ENCODE data around the gene DMD.

The DMD gene

DNA sequence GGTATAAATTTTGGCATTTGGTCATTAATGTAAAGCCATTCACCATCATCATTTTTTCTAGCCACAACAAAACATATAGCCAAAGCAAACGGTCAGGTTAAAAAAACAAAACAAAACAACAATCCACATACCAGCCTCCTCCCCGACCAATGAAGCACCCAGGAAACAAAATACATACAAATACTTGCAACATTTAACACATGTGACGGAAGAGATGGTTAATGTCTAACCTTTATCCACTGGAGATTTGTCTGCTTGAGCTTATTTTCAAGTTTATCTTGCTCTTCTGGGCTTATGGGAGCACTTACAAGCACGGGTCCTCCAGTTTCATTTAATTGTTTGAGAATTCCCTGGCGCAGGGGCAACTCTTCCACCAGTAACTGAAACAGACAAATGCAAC, 1282.0 kb downstream of the DMD start:
- no peak overlapping the region for H3K27ac ChIP-seq

DNA sequence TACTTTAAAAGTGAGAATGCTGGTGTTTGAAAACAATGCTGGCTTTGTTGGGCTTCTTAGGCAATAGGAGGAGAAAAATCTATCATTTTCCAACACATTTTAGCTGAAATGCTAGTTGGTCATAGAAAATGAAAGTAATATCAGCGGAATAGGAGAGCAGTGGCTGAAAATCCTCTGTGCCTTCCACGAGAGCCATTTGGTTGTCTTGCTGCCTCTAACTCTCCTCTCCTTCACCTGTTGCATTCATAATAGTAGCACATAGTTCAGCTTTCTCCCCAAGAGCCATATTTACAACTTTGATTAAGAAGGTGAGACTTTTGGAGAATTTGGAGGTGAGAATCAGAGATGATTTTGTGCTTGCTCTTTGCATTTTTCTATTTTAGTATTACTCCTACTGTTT, 1290.1 kb downstream of the DMD start:
- no peak overlapping the region for H3K27ac ChIP-seq
- TF ChIP-seq, protein P1, sequence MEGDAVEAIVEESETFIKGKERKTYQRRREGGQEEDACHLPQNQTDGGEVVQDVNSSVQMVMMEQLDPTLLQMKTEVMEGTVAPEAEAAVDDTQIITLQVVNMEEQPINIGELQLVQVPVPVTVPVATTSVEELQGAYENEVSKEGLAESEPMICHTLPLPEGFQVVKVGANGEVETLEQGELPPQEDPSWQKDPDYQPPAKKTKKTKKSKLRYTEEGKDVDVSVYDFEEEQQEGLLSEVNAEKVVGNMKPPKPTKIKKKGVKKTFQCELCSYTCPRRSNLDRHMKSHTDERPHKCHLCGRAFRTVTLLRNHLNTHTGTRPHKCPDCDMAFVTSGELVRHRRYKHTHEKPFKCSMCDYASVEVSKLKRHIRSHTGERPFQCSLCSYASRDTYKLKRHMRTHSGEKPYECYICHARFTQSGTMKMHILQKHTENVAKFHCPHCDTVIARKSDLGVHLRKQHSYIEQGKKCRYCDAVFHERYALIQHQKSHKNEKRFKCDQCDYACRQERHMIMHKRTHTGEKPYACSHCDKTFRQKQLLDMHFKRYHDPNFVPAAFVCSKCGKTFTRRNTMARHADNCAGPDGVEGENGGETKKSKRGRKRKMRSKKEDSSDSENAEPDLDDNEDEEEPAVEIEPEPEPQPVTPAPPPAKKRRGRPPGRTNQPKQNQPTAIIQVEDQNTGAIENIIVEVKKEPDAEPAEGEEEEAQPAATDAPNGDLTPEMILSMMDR (conservative IDR thresholded peaks at IDR 0.05), result no peak

More for the DNA sequence above, 1282.0 kb downstream of the DMD start:
- TF ChIP-seq, protein P1 (conservative IDR thresholded peaks at IDR 0.05), result no peak

GRCh38 chrX:31909850-31910572, 1301.3 kb downstream of the DMD start:
- no peak overlapping the region for H3K27ac ChIP-seq
- TF ChIP-seq, protein P1 (conservative IDR thresholded peaks at IDR 0.05), result no peak

- TF ChIP-seq, protein P1 (conservative IDR thresholded peaks at IDR 0.05), result no peak
- H3K27ac ChIP-seq, result no peak overlapping the region
Observed at GRCh38 chrX:31894152-31894551, 1317.2 kb downstream of the DMD start.

DNA sequence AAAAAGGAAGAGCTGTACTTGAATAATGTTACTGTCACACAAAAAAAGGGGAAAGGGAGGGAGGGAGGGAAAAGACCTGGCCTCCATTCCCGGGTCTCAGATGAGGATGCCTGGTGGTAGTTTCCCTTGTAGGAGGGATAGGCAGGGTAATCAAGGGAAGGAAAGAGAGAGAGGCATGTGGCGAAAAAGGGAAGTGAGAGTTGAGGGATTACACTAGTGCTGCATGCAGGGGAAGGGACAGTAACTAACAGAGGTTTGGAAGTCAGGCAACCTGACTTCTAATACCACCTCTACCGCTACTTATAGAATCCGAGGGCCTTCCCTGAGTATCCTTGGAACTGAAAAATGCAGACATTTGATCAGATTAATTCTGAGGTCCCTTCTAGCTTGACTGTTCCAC, 1317.8 kb downstream of the DMD start:
- TF ChIP-seq, protein P1 (conservative IDR thresholded peaks at IDR 0.05), result no peak
- no peak overlapping the region for H3K27ac ChIP-seq

DNA sequence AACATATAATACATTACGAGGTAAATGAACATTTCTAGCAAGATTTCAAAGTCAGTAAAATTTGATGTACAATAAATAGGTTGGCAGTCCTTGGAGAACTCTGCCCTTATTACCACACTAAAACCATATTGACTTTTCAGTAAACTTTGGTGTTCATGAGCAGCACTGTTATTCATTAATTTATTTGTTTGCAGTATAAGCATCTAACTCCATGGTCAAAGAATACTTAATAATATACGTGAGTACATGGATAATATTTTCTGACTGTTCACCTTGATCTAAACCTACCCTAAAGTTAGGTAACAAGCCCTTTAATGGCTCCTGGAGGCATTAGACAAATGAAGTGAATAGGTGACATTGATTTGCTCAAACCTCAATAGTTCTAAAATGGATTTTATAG, 1322.3 kb downstream of the DMD start:
- TF ChIP-seq, protein P1 (conservative IDR thresholded peaks at IDR 0.05), result no peak
- H3K27ac ChIP-seq, result no peak overlapping the region

DNA sequence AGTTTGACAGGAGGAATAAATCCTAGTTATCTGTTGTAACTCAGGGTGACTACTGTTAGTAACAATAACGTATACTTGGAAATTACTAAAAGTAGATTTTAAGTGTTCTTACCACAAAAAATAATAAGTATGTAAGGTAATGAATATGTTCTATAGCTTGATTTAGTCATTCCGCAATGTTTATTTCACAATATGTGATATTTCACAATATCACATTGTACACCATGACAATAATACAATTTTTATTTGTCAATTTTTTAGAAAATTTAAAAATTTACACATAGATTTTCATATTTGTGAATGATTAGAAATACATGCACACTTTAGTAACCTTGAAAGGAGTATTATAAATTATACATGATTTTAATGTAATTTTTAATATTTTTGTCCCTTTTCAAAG, 1326.8 kb downstream of the DMD start:
- no peak overlapping the region for H3K27ac ChIP-seq

More for the DNA sequence above, 1326.8 kb downstream of the DMD start:
- TF ChIP-seq, protein P1 (conservative IDR thresholded peaks at IDR 0.05), result no peak

All from VCaP (cell line).